Ramos (cell line): ENCODE data around the gene NDST3.

Source experiments
- in situ Hi-C: fragments of 300-500 bp; cut with MboI; formaldehyde crosslinking; loops from one replicate; pipeline ENCODE4 v1.14.3; 2022; ENCODE audit warnings: low sequenced_read_pairs; ENCODE audit not compliant: unreplicated experiment

NDST3 gene

DNA sequence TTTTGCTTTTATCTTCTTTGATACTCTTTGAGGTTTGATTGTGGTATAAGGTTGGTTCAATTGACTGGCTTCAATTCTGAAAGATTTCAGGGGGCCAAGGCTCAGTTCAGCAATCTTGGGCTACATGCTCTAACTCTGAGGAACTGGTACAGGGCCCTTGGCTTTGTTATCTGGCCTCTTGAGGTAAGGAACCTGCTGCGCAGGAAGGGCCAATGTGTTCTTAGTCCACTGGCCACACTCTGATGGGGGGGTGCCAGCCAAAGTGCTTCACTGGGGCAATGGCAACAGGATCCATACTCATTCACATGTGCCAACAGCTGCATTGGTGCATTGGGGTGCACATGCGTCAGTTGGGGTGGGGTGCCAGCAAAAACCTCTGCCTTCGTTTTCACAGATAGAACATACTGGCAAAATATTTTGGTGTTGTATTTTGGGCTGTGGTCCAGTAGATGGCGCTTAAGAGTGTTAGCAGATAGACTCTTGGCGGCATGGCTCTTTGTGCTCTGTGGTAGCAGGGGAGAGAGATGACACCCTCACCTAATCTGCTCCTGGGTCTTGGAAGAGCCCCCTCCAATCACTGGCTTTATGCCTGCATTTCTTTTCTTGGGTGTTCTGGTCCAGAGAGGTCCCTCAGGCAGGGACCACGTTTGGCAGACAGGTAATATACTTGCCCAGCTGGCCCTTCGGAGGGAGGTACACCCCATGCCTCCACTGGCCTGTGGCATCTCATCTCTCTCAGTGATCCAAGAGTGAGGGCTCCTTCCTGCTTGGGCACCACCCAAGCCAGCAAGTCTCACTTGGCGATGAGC lies 42.9 kb downstream of the NDST3 start:
- in situ Hi-C loops = no loop called here

- in situ Hi-C loops = no loop called here
These were observed 43.5 kb downstream of the NDST3 start for GRCh38 chr4:118077767-118078105.

DNA sequence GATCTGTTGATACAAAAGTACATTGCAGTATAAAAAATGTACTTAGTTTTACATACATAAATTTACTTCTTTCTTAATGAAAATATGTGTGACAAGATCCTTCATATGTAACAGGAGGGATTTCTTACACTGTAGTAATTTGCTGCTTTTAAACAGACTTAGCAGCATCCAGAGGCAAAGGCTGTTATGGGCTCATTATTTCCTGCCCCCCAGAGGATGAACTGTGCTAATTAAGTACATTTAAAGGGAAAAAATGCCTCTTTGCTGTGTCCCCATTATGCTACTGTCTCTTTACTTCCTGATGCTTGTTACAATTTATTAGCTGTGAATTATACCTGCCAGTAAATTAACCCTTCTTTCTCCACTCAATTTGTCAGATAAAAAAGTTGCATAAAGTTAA lies 47.1 kb downstream of the NDST3 start:
- in situ Hi-C loops = no loop called here

GRCh38 chr4:118082182-118082581 lies 47.9 kb downstream of the NDST3 start:
- in situ Hi-C loops = no loop called here

- in situ Hi-C loops = no loop called here
These were observed 51.4 kb downstream of the NDST3 start for GRCh38 chr4:118085700-118086099.

GRCh38 chr4:118086344-118086743 lies 52.1 kb downstream of the NDST3 start:
- in situ Hi-C loops = no loop called here

DNA sequence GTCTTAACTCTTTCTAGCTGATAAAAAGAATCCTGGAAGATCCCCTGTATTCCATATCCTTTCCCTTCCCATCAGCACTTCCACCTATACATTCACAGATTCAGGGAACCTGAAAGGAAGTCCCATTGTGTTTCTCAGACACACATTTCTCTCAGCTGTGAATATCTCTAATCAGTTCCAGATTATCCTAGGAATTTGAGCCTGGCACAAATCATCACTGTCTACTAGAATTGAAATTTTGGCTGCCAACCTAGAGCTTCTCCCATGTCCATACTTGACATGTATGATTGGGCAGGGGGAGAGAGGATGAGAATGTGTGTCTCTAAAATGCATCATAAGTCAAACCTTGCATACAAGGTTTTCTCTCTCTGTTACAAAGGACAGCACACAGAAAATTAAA lies 53.1 kb downstream of the NDST3 start:
- in situ Hi-C loops = no loop called here

DNA sequence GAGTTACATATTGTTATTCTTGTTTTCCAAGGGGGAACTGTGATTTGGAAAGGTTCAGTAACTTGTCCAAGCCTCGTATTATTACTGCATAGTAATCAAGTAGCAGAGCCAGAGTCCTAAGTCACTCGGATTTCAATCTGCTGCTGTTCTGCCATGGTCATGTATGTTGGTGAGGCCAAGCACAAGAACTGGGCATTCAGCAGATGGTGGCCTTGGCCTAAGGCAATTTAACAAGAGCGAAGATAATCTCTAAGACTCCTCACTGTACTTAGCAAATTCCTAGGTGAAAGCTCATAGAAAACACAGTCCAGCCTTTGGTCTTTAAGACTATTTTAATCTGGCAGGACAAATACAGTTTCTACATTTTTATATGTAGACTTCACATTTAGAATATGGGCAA lies 64.8 kb downstream of the NDST3 start:
- in situ Hi-C loops = no loop called here

GRCh38 chr4:118102195-118102594 lies 67.9 kb downstream of the NDST3 start:
- in situ Hi-C loops = no loop called here

DNA sequence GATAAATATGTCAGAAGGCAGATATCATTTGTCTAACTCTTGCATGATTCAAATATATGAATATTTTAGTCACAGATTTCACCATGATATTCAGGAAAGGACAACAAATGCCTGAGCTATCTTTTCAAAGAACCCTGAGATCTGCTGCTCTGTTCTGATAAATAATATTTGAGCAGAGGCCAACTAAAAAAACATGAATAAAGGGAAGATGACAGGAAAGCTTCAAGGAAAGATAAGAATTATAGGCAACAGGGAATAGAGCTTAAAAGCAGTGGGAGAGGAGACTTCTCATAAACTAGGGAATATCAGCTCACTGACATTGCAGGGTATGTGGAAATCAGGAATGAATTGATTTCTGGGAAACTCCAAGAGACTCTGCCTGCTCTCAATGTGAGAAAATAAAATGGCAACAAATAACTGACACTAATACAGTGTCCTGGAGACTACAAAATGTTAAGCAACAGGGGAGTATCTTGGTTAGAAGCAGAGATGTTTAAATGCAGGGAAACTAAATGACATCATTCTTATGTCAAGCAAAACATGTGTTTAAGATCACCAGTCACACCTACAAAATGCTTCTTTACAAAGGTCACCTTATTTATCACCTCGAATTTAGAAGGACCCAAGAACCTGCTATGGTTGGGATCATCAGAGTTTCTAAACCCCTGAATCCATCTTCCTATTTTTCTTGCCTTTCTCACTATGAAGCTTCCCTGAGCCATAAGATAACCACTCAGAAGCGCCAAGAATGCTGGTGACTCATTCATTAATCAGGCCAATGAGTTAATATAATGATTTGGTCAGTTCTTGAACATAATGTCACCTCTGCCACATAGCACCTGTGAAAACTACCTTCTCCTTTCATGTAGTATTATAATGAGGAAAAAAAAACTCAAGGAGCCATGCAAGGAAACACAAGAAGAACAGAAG lies 78.1 kb downstream of the NDST3 start:
- in situ Hi-C loops = no loop called here

DNA sequence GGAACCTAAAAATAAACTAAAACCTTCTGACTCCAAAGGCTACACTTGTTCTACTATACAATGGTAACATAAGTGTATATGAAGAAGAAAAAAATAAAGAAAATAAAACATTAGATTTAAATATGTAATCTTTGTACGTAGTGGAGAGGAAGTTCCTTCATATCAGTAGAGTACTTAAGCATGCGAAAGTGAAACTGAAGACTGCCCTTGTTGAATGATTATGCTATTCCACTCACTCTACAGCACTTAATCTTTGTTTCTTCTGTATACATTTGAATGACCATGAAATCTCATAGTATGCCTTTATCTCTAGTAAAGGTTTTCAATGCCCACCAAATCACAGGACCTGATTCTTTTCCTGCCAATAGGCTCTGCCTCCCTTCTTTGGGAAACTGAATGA lies 78.9 kb downstream of the NDST3 start:
- in situ Hi-C loops = no loop called here

- in situ Hi-C loops = no loop called here
These were observed 80.4 kb downstream of the NDST3 start for GRCh38 chr4:118114720-118115119.

GRCh38 chr4:118120120-118120760 lies 86.0 kb downstream of the NDST3 start:
- in situ Hi-C loops = no loop called here

GRCh38 chr4:118124997-118125396 lies 90.7 kb downstream of the NDST3 start:
- in situ Hi-C loops = no loop called here

GRCh38 chr4:118139241-118139640 lies 105.0 kb downstream of the NDST3 start:
- in situ Hi-C loops = no loop called here

- in situ Hi-C loops = no loop called here
These were observed 107.0 kb downstream of the NDST3 start for GRCh38 chr4:118141240-118141639.

GRCh38 chr4:118154649-118155048 lies 120.4 kb downstream of the NDST3 start:
- in situ Hi-C loops = no loop called here

DNA sequence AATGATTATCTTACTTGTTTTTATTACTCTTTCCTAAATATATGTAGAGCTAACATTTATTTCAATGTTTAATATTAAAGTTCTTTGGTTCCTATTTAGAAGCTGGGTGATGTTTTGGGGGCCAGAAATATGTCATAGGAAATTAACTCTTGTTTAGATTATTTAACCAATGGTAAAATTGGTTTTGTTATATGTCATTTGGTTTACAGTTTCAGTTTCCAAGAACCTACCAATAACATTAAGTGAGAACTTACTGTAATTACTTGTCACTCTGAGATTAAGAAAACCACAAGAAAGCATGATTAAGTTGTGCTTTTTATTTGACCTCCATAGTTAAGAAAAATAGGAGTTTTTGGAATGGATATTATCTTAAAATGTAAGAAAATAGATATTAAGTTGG lies 121.2 kb downstream of the NDST3 start:
- in situ Hi-C loops = no loop called here

DNA sequence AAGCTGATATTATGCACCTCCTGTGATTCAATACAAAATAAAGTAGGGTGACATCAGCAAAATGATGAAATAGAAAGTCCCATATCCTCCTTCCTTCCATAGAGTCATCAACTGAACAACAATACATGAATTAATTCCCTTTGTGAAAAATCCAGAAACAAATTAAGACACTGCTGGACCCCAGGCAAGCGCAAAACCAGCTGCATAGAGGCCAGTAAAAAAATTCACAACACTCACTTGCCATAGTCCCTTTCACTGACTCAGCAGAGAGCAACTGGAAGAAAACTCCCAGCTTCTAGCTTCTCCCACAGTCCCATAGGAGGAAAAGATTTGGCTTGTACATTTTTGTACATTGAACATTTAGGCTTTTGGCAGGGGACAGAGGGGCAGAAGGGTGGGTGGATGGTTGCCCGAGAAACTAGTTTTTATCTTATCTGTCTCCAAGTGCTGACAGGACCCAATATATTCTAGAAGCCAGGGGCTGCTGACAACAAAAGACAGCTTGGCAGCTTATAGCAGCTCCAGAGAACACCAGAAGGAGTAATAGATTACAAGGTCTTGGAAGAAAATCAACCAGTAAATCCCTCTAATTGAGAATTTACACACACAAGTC lies 124.6 kb downstream of the NDST3 start:
- in situ Hi-C loops = no loop called here

GRCh38 chr4:118167306-118167705 lies 133.0 kb downstream of the NDST3 start:
- in situ Hi-C loops = no loop called here

DNA sequence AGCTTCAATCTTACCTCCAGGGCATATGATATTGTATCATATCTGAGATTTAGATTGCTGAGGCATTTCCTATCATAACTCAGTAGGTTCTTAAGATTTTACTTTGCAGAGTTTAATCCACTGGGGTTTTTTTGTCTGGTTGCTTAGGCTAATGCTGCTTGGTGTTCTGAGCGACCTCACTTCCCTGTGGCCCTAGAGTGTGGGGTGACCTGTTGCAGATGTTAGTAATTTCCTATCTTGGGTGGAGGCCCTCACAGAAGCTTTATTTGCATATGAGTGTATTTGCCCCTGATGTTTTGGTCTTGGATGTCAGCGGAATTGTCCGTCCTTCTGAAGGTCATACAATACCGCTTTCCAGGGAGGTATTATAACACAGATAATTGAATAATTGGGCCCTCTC lies 137.1 kb downstream of the NDST3 start:
- in situ Hi-C loops = no loop called here
